Sigmoid colon (tissue), 7 donors: ENCODE data around the gene IL11. TPM values are rescaled to one million over a fixed set of nuclear protein-coding genes. Genes with fewer than 3 reads are reported as not detected.

Experiments
- DNase-seq: peaks from one replicate; pipeline ENCODE4 v3.0.0-alpha.2; 2019
- H3K27ac ChIP-seq, 4 donors: fragments of 200-600 bp; sonication (generic); one replicate each; pipeline ENCODE4 v1.5.1; 2016 to 2019; ENCODE audit warnings: mild to moderate bottlenecking in 1 of 4
- H3K27me3 ChIP-seq, 3 donors: fragments of 200-600 bp; sonication (generic); one replicate each; pipeline ENCODE4 v1.5.1; 2019; ENCODE audit warnings: mild to moderate bottlenecking in 1 of 3
- H3K36me3 ChIP-seq, 4 donors: fragments of 200-600 bp; sonication (generic); one replicate each; pipeline ENCODE4 v1.5.1; 2016 to 2019
- H3K4me1 ChIP-seq, 4 donors: fragments of 200-600 bp; sonication (generic); one replicate each; pipeline ENCODE4 v1.5.1; 2017 to 2019
- H3K4me3 ChIP-seq, 4 donors: fragments of 200-600 bp; sonication (generic); one replicate each; pipeline ENCODE4 v1.5.1; 2017 to 2019; ENCODE audit warnings: mild to moderate bottlenecking in 2 of 4, moderate library complexity in 1 of 4
- H3K9me3 ChIP-seq, 4 donors: fragments of 200-600 bp in 3 of 4; sonication (generic) in 3 of 4; one replicate each; pipeline versions ENCODE4 v1.5.1 to v1.6.1; 2013 to 2019
- EP300 ChIP-seq, 4 donors: sonication (generic); formaldehyde crosslinking; IDR thresholded peaks; one replicate each; pipeline ENCODE4 v1.6.1; 2017; ENCODE audit warnings: antibody characterized with exemption in 4 of 4
- POLR2A ChIP-seq, 2 donors: fragments of 450-650 bp; IDR thresholded peaks; one replicate each; pipeline ENCODE4 v1.6.1; 2016; ENCODE audit warnings: antibody characterized with exemption in 2 of 2, mild to moderate bottlenecking in 2 of 2, moderate library complexity in 2 of 2
- POLR2AphosphoS5 ChIP-seq, 4 donors: sonication (generic); formaldehyde crosslinking; IDR thresholded peaks; one replicate each; pipeline ENCODE4 v1.6.1; 2017; ENCODE audit warnings: antibody characterized with exemption in 4 of 4
- WGBS, 2 donors: extraction: QIAGEN DNeasy Blood & Tissue Kit; methylation state at CpG; one replicate each; pipeline ENCODE4 v1.1.7; 2013; 5-methylcytosine and 5-hydroxymethylcytosine counted together
- intact Hi-C: fragments of 100-400 bp; cut with DNase I; formaldehyde crosslinking; loops from one replicate; pipeline ENCODE4 v1.15.1; 2023
- polyA plus RNA-seq, 3 donors: library from polyadenylated mRNA; stranded (reverse); fragments of 200-250 nt; gene quantifications; one replicate each; pipeline ENCODE4 v1.2.3, GENCODE V29; 2013
- total RNA-seq, 4 donors: library from RNA; depleted of rRNA; stranded (reverse); fragments of >200 nt; gene quantifications; one replicate each; pipeline ENCODE4 v1.1.0, GENCODE V29; 2016
- TF ChIP-seq, protein P1 (sequence below), 4 experiments: fragments of 450-650 bp in 3 of 4; fragments of 200-600 bp in 1 of 4; IDR thresholded peaks; one replicate each; pipeline ENCODE4 v1.5.1; 2016 to 2019; ENCODE audit warnings: antibody characterized with exemption in 4 of 4, mild to moderate bottlenecking in 3 of 4, moderate library complexity in 2 of 4
- donor health status: healthy with polysubstance abuse.
- donor health status: Bipolar disorder and iron deficiency.
- donor health status: healthy.

Gene IL11
- total and polyA plus RNA-seq, 7 donors: 0.74 to 4.4 (median 0.81) TPM; not detected in 4

DNA sequence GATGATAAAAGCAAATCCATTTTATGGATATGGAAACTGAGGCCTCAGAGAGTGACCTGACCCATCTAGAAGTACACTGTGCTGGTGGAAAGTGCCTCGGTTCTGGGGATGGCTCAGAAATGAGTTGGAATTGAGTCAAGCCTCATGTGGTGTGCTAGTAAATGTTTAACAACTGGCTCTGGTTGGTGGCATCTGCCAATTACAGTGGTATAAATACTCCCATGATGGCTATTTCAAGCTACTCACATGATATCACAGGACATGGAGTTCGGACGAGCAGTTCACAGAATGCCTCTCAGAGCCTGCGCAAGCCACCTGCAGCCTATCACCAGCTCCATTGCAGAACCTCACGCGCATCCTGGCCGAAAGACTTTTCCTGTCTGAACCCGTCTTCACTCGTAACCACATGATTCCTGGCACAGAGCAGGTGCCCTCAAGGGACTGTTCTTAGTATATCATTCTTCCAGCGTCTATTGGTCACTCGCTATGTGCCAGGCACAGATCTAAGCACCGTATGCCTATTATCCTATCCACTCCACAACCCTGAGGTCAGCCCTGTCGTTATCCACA lies 54.2 kb downstream of the IL11 start:
- no peaks in the 10 kb centered on the region for H3K9me3 ChIP-seq
- H3K4me1 ChIP-seq: peaks cover 0 to 5% (median 0%) of the 10 kb centered on the region in 4 donors
- no peak overlapping the region for H3K4me3 ChIP-seq
- 88 to 89% methylated on average over 13 of the region's 13 CpGs for WGBS, 2 donors
- no peak overlapping the region for H3K27ac ChIP-seq
- no peak for DNase-seq
- H3K27me3 ChIP-seq: peaks cover 0 to 11% (median 6%) of the 10 kb centered on the region in 3 donors
- intact Hi-C loops: no loop called here
- TF ChIP-seq, protein P1, sequence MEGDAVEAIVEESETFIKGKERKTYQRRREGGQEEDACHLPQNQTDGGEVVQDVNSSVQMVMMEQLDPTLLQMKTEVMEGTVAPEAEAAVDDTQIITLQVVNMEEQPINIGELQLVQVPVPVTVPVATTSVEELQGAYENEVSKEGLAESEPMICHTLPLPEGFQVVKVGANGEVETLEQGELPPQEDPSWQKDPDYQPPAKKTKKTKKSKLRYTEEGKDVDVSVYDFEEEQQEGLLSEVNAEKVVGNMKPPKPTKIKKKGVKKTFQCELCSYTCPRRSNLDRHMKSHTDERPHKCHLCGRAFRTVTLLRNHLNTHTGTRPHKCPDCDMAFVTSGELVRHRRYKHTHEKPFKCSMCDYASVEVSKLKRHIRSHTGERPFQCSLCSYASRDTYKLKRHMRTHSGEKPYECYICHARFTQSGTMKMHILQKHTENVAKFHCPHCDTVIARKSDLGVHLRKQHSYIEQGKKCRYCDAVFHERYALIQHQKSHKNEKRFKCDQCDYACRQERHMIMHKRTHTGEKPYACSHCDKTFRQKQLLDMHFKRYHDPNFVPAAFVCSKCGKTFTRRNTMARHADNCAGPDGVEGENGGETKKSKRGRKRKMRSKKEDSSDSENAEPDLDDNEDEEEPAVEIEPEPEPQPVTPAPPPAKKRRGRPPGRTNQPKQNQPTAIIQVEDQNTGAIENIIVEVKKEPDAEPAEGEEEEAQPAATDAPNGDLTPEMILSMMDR (IDR thresholded peaks at IDR 0.05): no peak
- no peak for TF ChIP-seq POLR2AphosphoS5 (IDR thresholded peaks at IDR 0.05)
- TF ChIP-seq POLR2A (IDR thresholded peaks at IDR 0.05): no peak
- no peak for TF ChIP-seq EP300 (IDR thresholded peaks at IDR 0.05)
- H3K36me3 ChIP-seq: no peaks in the 10 kb centered on the region

DNA sequence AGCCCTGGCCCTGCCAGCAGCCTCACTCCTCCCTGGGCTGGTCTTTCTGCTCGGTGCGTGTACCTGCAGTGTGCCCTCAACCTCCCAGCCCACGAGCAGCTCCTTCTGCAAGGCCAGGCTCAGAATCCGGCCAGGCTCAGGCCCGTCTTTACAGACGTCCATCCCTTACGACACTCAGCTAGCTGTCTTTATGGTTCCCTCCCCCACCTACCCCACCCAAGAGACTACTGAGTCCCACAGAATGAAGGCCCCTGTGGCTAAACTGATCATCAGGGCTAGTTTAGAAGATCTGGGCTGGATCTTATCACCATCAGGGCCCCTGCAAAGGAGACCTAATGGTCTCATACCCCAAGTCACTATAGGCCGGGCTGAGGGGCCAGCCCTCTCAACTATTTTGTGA lies 55.9 kb downstream of the IL11 start:
- Histone ChIP-seq H3K27ac (no peak overlapping the region), H3K27me3 (no peaks in the 10 kb centered on the region)
- 91 to 92% methylated on average over 8 of the region's 8 CpGs for WGBS, 2 donors

More for the DNA sequence above, 55.9 kb downstream of the IL11 start:
- Histone ChIP-seq H3K4me3 (no peak overlapping the region), H3K9me3 (no peaks in the 10 kb centered on the region), H3K36me3 (peaks cover 0 to 4% (median 1%) of the 10 kb centered on the region in 4 donors), H3K4me1 (no peaks in the 10 kb centered on the region)
- no peak for TF ChIP-seq POLR2A (IDR thresholded peaks at IDR 0.05)
- TF ChIP-seq POLR2AphosphoS5 (IDR thresholded peaks at IDR 0.05): no peak
- TF ChIP-seq EP300 (IDR thresholded peaks at IDR 0.05): no peak
- TF ChIP-seq, protein P1 (IDR thresholded peaks at IDR 0.05): no peak
- DNase-seq: no peak
- intact Hi-C loops: no loop called here

Other genes with a start within 250 kb of the IL11 start
- gene TNNT1, start 221.3 kb downstream of the IL11 start, total RNA-seq: 1 to 10 TPM in 1 of 4 donors, not detected in 3; 2.2 TPM
- 10 to 100 TPM in 1 of 3 donors, 1 to 10 TPM in 2; 1.4 to 17.4 (median 2.3) TPM for gene TNNT1, start 221.3 kb downstream of the IL11 start, polyA plus RNA-seq
- gene TNNI3, start 212.7 kb downstream of the IL11 start, total RNA-seq: not detected
- 10 to 100 TPM in 1 of 3 donors, 1 to 10 TPM in 2; 3.6 to 45.5 (median 3.6) TPM for gene TNNI3, start 212.7 kb downstream of the IL11 start, polyA plus RNA-seq
- not detected for gene DNAAF3, start 203.8 kb downstream of the IL11 start, total RNA-seq
- 1 to 10 TPM in 1 of 3 donors, not detected in 2; 1.1 TPM for gene DNAAF3, start 203.8 kb downstream of the IL11 start, polyA plus RNA-seq
- 1 to 10 TPM in 3 of 4 donors, under 1 TPM in 1; 0.99 to 7.8 (median 2.4) TPM for gene SYT5, start 190.2 kb downstream of the IL11 start, total RNA-seq
- gene SYT5, start 190.2 kb downstream of the IL11 start, polyA plus RNA-seq: 1 to 10 TPM in 2 of 3 donors, under 1 TPM in 1; 0.69 to 9.6 (median 1.6) TPM
- 1 to 10 TPM in 3 of 4 donors, under 1 TPM in 1; 0.95 to 4.3 (median 2.0) TPM for gene PTPRH, start 161.0 kb downstream of the IL11 start, total RNA-seq
- gene PTPRH, start 161.0 kb downstream of the IL11 start, polyA plus RNA-seq: 10 to 100 TPM; 31.2 to 61.3 (median 33.3) TPM
- gene TMEM86B, start 141.7 kb downstream of the IL11 start, total RNA-seq: 1 to 10 TPM; 1.1 to 3.6 (median 1.8) TPM
- 1 to 10 TPM in 2 of 3 donors, under 1 TPM in 1; 0.69 to 7.9 (median 1.8) TPM for gene TMEM86B, start 141.7 kb downstream of the IL11 start, polyA plus RNA-seq
- 10 to 100 TPM; 17.1 to 46.8 (median 24.9) TPM for gene PPP6R1, start 111.4 kb downstream of the IL11 start, total RNA-seq
- gene PPP6R1, start 111.4 kb downstream of the IL11 start, polyA plus RNA-seq: 10 to 100 TPM; 19.8 to 78.1 (median 22.9) TPM
- gene HSPBP1, start 90.4 kb downstream of the IL11 start, total RNA-seq: 10 to 100 TPM; 19.7 to 30.5 (median 23.8) TPM
- gene HSPBP1, start 90.4 kb downstream of the IL11 start, polyA plus RNA-seq: 10 to 100 TPM; 31.8 to 62.7 (median 32.4) TPM
- gene BRSK1, start 86.5 kb downstream of the IL11 start, total RNA-seq: 10 to 100 TPM in 2 of 4 donors, 1 to 10 TPM in 2; 3.9 to 20.6 (median 10.8) TPM
- gene BRSK1, start 86.5 kb downstream of the IL11 start, polyA plus RNA-seq: 1 to 10 TPM in 2 of 3 donors, not detected in 1; 2.9 to 4.2 TPM
- gene TMEM150B, start 45.1 kb downstream of the IL11 start, total RNA-seq: 1 to 10 TPM in 3 of 4 donors, not detected in 1; 2.4 to 6.1 (median 4.1) TPM
- gene TMEM150B, start 45.1 kb downstream of the IL11 start, polyA plus RNA-seq: 10 to 100 TPM in 2 of 3 donors, 1 to 10 TPM in 1; 8.4 to 18.7 (median 11.8) TPM
- gene KMT5C, start 30.6 kb downstream of the IL11 start, total RNA-seq: 10 to 100 TPM in 2 of 4 donors, 1 to 10 TPM in 2; 7.5 to 12.7 (median 9.6) TPM
- 10 to 100 TPM in 1 of 3 donors, 1 to 10 TPM in 2; 3.0 to 14.8 (median 3.5) TPM for gene KMT5C, start 30.6 kb downstream of the IL11 start, polyA plus RNA-seq
- under 1 TPM in 1 of 4 donors, not detected in 3; 0.16 TPM for gene COX6B2, start 15.7 kb downstream of the IL11 start, total RNA-seq
- 1 to 10 TPM in 2 of 3 donors, under 1 TPM in 1; 0.60 to 3.8 (median 1.4) TPM for gene COX6B2, start 15.7 kb downstream of the IL11 start, polyA plus RNA-seq
- gene GARIN5B, start 7.2 kb downstream of the IL11 start, total RNA-seq: not detected
- gene GARIN5B, start 7.2 kb downstream of the IL11 start, polyA plus RNA-seq: not detected
- not detected for gene TMEM190, start 6.4 kb upstream of the IL11 start, total RNA-seq
- gene TMEM190, start 6.4 kb upstream of the IL11 start, polyA plus RNA-seq: under 1 TPM in 1 of 3 donors, not detected in 2; 0.26 TPM
- 1 to 10 TPM in 1 of 4 donors, under 1 TPM in 2, not detected in 1; 0.54 to 1.7 (median 0.66) TPM for gene TMEM238, start 13.8 kb upstream of the IL11 start, total RNA-seq
- under 1 TPM in 2 of 3 donors, not detected in 1; 0.90 to 0.92 TPM for gene TMEM238, start 13.8 kb upstream of the IL11 start, polyA plus RNA-seq
- gene RPL28, start 15.5 kb upstream of the IL11 start, total RNA-seq: 100 to 1,000 TPM; 253 to 607 (median 503) TPM
- gene RPL28, start 15.5 kb upstream of the IL11 start, polyA plus RNA-seq: 1,000 to 10,000 TPM; 1,833 to 2,816 (median 2,129) TPM
- gene UBE2S, start 37.3 kb upstream of the IL11 start, total RNA-seq: 10 to 100 TPM; 11.8 to 23.9 (median 14.8) TPM
- gene UBE2S, start 37.3 kb upstream of the IL11 start, polyA plus RNA-seq: 10 to 100 TPM in 2 of 3 donors, 1 to 10 TPM in 1; 6.6 to 32.6 (median 16.2) TPM
- under 1 TPM in 3 of 4 donors, not detected in 1; 0.28 to 0.41 (median 0.36) TPM for gene SHISA7, start 72.8 kb upstream of the IL11 start, total RNA-seq
- gene SHISA7, start 72.8 kb upstream of the IL11 start, polyA plus RNA-seq: under 1 TPM in 1 of 3 donors, not detected in 2; 0.04 TPM
- gene ISOC2, start 91.2 kb upstream of the IL11 start, total RNA-seq: 100 to 1,000 TPM in 2 of 4 donors, 10 to 100 TPM in 2; 90.3 to 114 (median 101) TPM
- gene ISOC2, start 91.2 kb upstream of the IL11 start, polyA plus RNA-seq: 100 to 1,000 TPM; 147 to 173 (median 162) TPM
- not detected for gene C19orf85, start 94.3 kb upstream of the IL11 start, total RNA-seq
- under 1 TPM in 1 of 3 donors, not detected in 2; 0.07 TPM for gene C19orf85, start 94.3 kb upstream of the IL11 start, polyA plus RNA-seq
- 10 to 100 TPM in 1 of 4 donors, 1 to 10 TPM in 3; 1.4 to 15.0 (median 3.7) TPM for gene ZNF628, start 106.2 kb upstream of the IL11 start, total RNA-seq
- gene ZNF628, start 106.2 kb upstream of the IL11 start, polyA plus RNA-seq: 10 to 100 TPM in 1 of 3 donors, 1 to 10 TPM in 2; 1.8 to 10.1 (median 2.5) TPM
- gene NAT14, start 114.7 kb upstream of the IL11 start, total RNA-seq: 10 to 100 TPM in 1 of 4 donors, 1 to 10 TPM in 3; 6.4 to 10.5 (median 8.4) TPM
- gene NAT14, start 114.7 kb upstream of the IL11 start, polyA plus RNA-seq: 10 to 100 TPM in 1 of 3 donors, 1 to 10 TPM in 2; 1.4 to 13.7 (median 2.4) TPM
- gene SSC5D, start 118.0 kb upstream of the IL11 start, total RNA-seq: 10 to 100 TPM in 3 of 4 donors, 1 to 10 TPM in 1; 9.9 to 66.7 (median 19.2) TPM
- gene SSC5D, start 118.0 kb upstream of the IL11 start, polyA plus RNA-seq: 1 to 10 TPM in 2 of 3 donors, not detected in 1; 1.2 to 3.8 TPM
- not detected for gene SBK2, start 166.7 kb upstream of the IL11 start, total RNA-seq
- not detected for gene SBK2, start 166.7 kb upstream of the IL11 start, polyA plus RNA-seq
- under 1 TPM in 1 of 4 donors, not detected in 3; 0.36 TPM for gene SBK3, start 175.1 kb upstream of the IL11 start, total RNA-seq
- under 1 TPM in 1 of 3 donors, not detected in 2; 0.23 TPM for gene SBK3, start 175.1 kb upstream of the IL11 start, polyA plus RNA-seq
- 1 to 10 TPM; 1.4 to 3.0 (median 2.2) TPM for gene ZNF579, start 210.4 kb upstream of the IL11 start, total RNA-seq
- gene ZNF579, start 210.4 kb upstream of the IL11 start, polyA plus RNA-seq: 1 to 10 TPM in 2 of 3 donors, under 1 TPM in 1; 0.69 to 4.0 (median 1.8) TPM
- gene FIZ1, start 229.1 kb upstream of the IL11 start, total RNA-seq: 1 to 10 TPM; 3.5 to 9.6 (median 9.1) TPM
- 1 to 10 TPM; 5.3 to 9.0 (median 7.2) TPM for gene FIZ1, start 229.1 kb upstream of the IL11 start, polyA plus RNA-seq
- 10 to 100 TPM; 24.5 to 37.1 (median 31.3) TPM for gene ZNF524, start 229.8 kb upstream of the IL11 start, total RNA-seq
- 10 to 100 TPM; 44.1 to 49.2 (median 45.5) TPM for gene ZNF524, start 229.8 kb upstream of the IL11 start, polyA plus RNA-seq
- gene ZNF865, start 235.2 kb upstream of the IL11 start, total RNA-seq: 1 to 10 TPM; 2.3 to 8.6 (median 3.4) TPM
- gene ZNF865, start 235.2 kb upstream of the IL11 start, polyA plus RNA-seq: 1 to 10 TPM; 2.4 to 9.3 (median 3.0) TPM